IMR-90 (cell line): ENCODE results near the gene TRAP1. TPM values are rescaled to one million over a fixed set of nuclear protein-coding genes. Genes with fewer than 3 reads are reported as not detected.

Source experiments
- ATAC-seq: fragments of 200-7000 bp; cut with Tn5 transposase; 2 replicates; pipeline ENCODE4 v1.9.1; 2020; ENCODE audit warnings: low read depth, mild to moderate bottlenecking, moderate library complexity
- BruUV-seq: library from RNA; stranded (reverse); fragments of 400-500 nt; replicated peaks from 2 replicates; lab custom pipeline; 2021; lab: Mats Ljungman, UMichigan
- CTCF ChIA-PET: fragments of 300-600 bp; formaldehyde crosslinking; extraction: SDS; loops from one replicate; lab custom pipeline; 2021; ENCODE audit warnings: antibody characterized with exemption; lab: Yijun Ruan, JAX
- POLR2A ChIA-PET: fragments of 300-600 bp; sonication (Branson Sonifier 250); formaldehyde crosslinking; loops from one replicate; lab custom pipeline; 2022; ENCODE audit warnings: antibody characterized with exemption; ENCODE audit not compliant: unreplicated experiment; lab: Charles Lee
- DNase-seq: peaks from one replicate; pipeline ENCODE4 v3.0.0; 2013
- H2AFZ ChIP-seq: replicated peaks from 2 replicates; pipeline ENCODE3; 2013; ENCODE audit warnings: low read length, mild to moderate bottlenecking; ENCODE audit not compliant: poor library complexity
- H2AK5ac ChIP-seq: 2 replicates; pipeline ENCODE4 v1.6.1; 2013; ENCODE audit warnings: low read depth, low read length, inconsistent platforms
- H2AK9ac ChIP-seq: replicated peaks from 2 replicates; pipeline ENCODE3; 2013; ENCODE audit warnings: mild to moderate bottlenecking, low read depth, low read length, moderate library complexity; ENCODE audit not compliant: poor library complexity
- H2BK120ac ChIP-seq: 2 replicates; pipeline ENCODE4 v1.6.1; 2013; ENCODE audit warnings: low read depth, low read length, inconsistent platforms
- H2BK15ac ChIP-seq: 3 replicates; pipeline ENCODE4 v1.6.1; 2013; ENCODE audit warnings: low read depth, low read length, inconsistent platforms
- H2BK20ac ChIP-seq: 2 replicates; pipeline ENCODE4 v1.6.1; 2013; ENCODE audit warnings: low read depth, mild to moderate bottlenecking, inconsistent platforms, low read length, moderate library complexity
- H2BK5ac ChIP-seq: 2 replicates; pipeline ENCODE4 v1.6.1; 2013; ENCODE audit warnings: mild to moderate bottlenecking, low read depth, low read length, inconsistent platforms; ENCODE audit not compliant: poor library complexity, severe bottlenecking
- H3K14ac ChIP-seq: replicated peaks from 2 replicates; pipeline ENCODE4 v1.6.1; 2013; ENCODE audit warnings: low read depth, low read length, inconsistent platforms
- H3K18ac ChIP-seq: 2 replicates; pipeline ENCODE4 v1.6.1; 2013; ENCODE audit warnings: low read depth, low read length, control low read depth
- H3K23ac ChIP-seq: 2 replicates; pipeline ENCODE4 v1.6.1; 2013; ENCODE audit warnings: low read depth, low read length, inconsistent platforms
- H3K27ac ChIP-seq: 2 replicates; pipeline ENCODE4 v1.5.1; 2013; ENCODE audit warnings: mild to moderate bottlenecking, control low read depth, low read length; ENCODE audit not compliant: insufficient read depth
- H3K27me3 ChIP-seq: 2 replicates; pipeline ENCODE4 v1.6.1; 2013; ENCODE audit warnings: low read length; ENCODE audit not compliant: control insufficient read depth, insufficient read depth
- H3K36me3 ChIP-seq: 2 replicates; pipeline ENCODE4 v1.6.1; 2013; ENCODE audit warnings: low read length, mixed read lengths; ENCODE audit not compliant: control insufficient read depth, insufficient read depth
- H3K4ac ChIP-seq: 2 replicates; pipeline ENCODE4 v1.6.1; 2013; ENCODE audit warnings: low read depth, low read length, inconsistent platforms
- H3K4me1 ChIP-seq: 2 replicates; pipeline ENCODE4 v1.6.1; 2013; ENCODE audit warnings: low read length, mixed read lengths; ENCODE audit not compliant: control insufficient read depth, insufficient read depth
- H3K4me2 ChIP-seq: 2 replicates; pipeline ENCODE4 v1.6.1; 2013; ENCODE audit warnings: low read depth, mild to moderate bottlenecking, control low read depth, low read length, moderate library complexity
- H3K4me3 ChIP-seq: 2 replicates; pipeline ENCODE4 v1.5.1; 2013; ENCODE audit warnings: low read depth, mild to moderate bottlenecking, control low read depth, low read length, moderate library complexity; ENCODE audit not compliant: insufficient read depth
- H3K56ac ChIP-seq: 2 replicates; pipeline ENCODE4 v1.6.1; 2013; ENCODE audit warnings: low read length, inconsistent platforms; ENCODE audit not compliant: insufficient read depth; ENCODE audit errors: extremely low read depth
- H3K79me1 ChIP-seq, 2 experiments: 2 replicates each; pipeline ENCODE4 v1.6.1; 2013; ENCODE audit warnings: low read length in 2 of 2, inconsistent platforms in 1 of 2, low read depth in 1 of 2
- H3K9ac ChIP-seq: 2 replicates; pipeline ENCODE4 v1.6.1; 2013; ENCODE audit warnings: low read depth, low read length, control low read depth
- H3K9me1 ChIP-seq: 2 replicates; pipeline ENCODE4 v1.6.1; 2013; ENCODE audit warnings: low read length, inconsistent platforms; ENCODE audit not compliant: insufficient read depth
- H3K9me3 ChIP-seq: 2 replicates; pipeline ENCODE4 v1.6.1; 2013; ENCODE audit warnings: low read length; ENCODE audit not compliant: control insufficient read depth, insufficient read depth
- H4K20me1 ChIP-seq: 2 replicates; pipeline ENCODE4 v1.6.1; 2013; ENCODE audit warnings: low read length, inconsistent platforms; ENCODE audit not compliant: insufficient read depth
- H4K5ac ChIP-seq: 2 replicates; pipeline ENCODE4 v1.6.1; 2013; ENCODE audit warnings: mild to moderate bottlenecking, low read depth, low read length, control low read depth
- H4K8ac ChIP-seq, 2 experiments: 2 replicates each; pipeline ENCODE4 v1.6.1; 2013; ENCODE audit warnings: low read depth in 2 of 2, low read length in 2 of 2, control low read depth in 1 of 2, inconsistent platforms in 1 of 2
- H4K91ac ChIP-seq: 2 replicates; pipeline ENCODE4 v1.6.1; 2013; ENCODE audit warnings: low read depth, low read length, inconsistent platforms; ENCODE audit not compliant: insufficient read depth
- CHD1 ChIP-seq: IDR thresholded peaks from 2 replicates; pipeline ENCODE4 v1.6.1; 2012; ENCODE audit warnings: low read depth, low read length, improper control_type of control experiment
- ELK1 ChIP-seq: fragments of 150-350 bp; IDR thresholded peaks from 2 replicates; pipeline ENCODE4 v1.6.1; 2016; ENCODE audit warnings: low read depth, mild to moderate bottlenecking, low read length, moderate library complexity, borderline replicate concordance
- MAFK ChIP-seq: IDR thresholded peaks from 2 replicates; pipeline ENCODE4 v1.6.1; 2012; ENCODE audit warnings: low read depth, low read length, improper control_type of control experiment
- NFE2L2 ChIP-seq: fragments of 150-350 bp; IDR thresholded peaks from 2 replicates; pipeline ENCODE4 v1.6.1; 2016; ENCODE audit warnings: low read depth, mild to moderate bottlenecking, low read length
- RFX5 ChIP-seq: IDR thresholded peaks from 2 replicates; pipeline ENCODE4 v1.8.0; 2012; ENCODE audit warnings: low read depth, mild to moderate bottlenecking, low read length, moderate library complexity
- SMC3 ChIP-seq: fragments of 150-350 bp; IDR thresholded peaks from 2 replicates; pipeline ENCODE4 v1.6.1; 2016; ENCODE audit warnings: low read depth, mild to moderate bottlenecking, antibody characterized with exemption, low read length, moderate library complexity
- WGBS, 2 experiments: methylation state at CpG; one replicate each; pipeline versions ENCODE4 v1.1.5 to v1.1.7; 2013; ENCODE audit warnings: missing lambda C conversion rate in 2 of 2; ENCODE audit not compliant: insufficient read length in 1 of 2; ENCODE audit errors: extremely low coverage in 2 of 2; 5-methylcytosine and 5-hydroxymethylcytosine counted together
- dilution Hi-C: fragments of 300-500 bp; cut with HindIII; formaldehyde crosslinking; loops from one replicate; pipeline ENCODE4 v1.14.3; 2018; ENCODE audit warnings: low sequenced_read_pairs; ENCODE audit not compliant: unreplicated experiment
- in situ Hi-C: fragments of 300-500 bp; cut with MboI; formaldehyde crosslinking; loops from 3 replicates; pipeline ENCODE4 v1.14.3; 2019; ENCODE audit warnings: low sequenced_read_pairs, inconsistent platforms, mixed read lengths
- intact Hi-C: fragments of 100-400 bp; cut with micrococcal nuclease; formaldehyde crosslinking; loops from 2 replicates; pipeline ENCODE4 v1.10.0; 2022
- polyA plus RNA-seq, 3 experiments: library from polyadenylated mRNA; depleted of rRNA; stranded (reverse); fragments of >200 nt; gene quantifications; 2 replicates each; pipeline ENCODE4 v1.2.3, GENCODE V29; 2012; ENCODE audit warnings: low replicate concordance in 1 of 3
- total RNA-seq: library from RNA; depleted of rRNA; stranded (reverse); fragments of >200 nt; gene quantifications from 2 replicates; pipeline ENCODE4 v1.2.3, GENCODE V29; 2012
- TF ChIP-seq, protein P1 (sequence below): conservative IDR thresholded peaks from 2 replicates; pipeline ENCODE4 v1.5.1; 2012; ENCODE audit warnings: mild to moderate bottlenecking, low read depth, low read length, improper control_type of control experiment

The TRAP1 gene
- total and polyA plus RNA-seq, 2 of the 4 experiments (the other 2 are of a cell fraction) = 139 to 145 TPM

DNA sequence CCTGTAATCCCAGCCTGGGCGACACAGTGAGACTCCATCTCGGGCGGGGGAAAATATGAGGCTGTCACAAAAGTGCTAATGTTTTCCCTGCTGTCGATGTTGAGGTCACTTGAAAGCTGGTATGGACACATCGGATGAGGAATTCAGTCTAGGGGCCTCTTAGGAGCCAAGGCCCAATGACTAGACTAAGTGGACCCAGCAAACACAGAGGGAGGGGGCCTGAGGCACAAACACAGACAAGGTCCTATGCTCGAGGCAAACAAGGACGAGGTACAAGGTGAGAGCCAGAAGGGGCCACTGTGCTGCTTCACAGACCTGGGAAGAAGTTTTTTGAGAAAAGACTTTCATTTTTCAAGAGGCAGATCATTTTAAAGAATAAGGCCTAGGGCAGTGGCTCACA is 15.2 kb downstream of the TRAP1 start:
- H3K56ac ChIP-seq = no peak overlapping the region
- H3K4me2 ChIP-seq = no peak overlapping the region
- no peaks in the 10 kb centered on the region; the same call in 1 of the 2 replicates for H3K9me1 ChIP-seq
- H4K8ac ChIP-seq = no peak overlapping the region
- no peak overlapping the region for H2AFZ ChIP-seq
- DNase-seq (no peak), ATAC-seq (no peak)
- no peak for TF ChIP-seq NFE2L2
- TF ChIP-seq CHD1 = no peak
- TF ChIP-seq, protein P1, sequence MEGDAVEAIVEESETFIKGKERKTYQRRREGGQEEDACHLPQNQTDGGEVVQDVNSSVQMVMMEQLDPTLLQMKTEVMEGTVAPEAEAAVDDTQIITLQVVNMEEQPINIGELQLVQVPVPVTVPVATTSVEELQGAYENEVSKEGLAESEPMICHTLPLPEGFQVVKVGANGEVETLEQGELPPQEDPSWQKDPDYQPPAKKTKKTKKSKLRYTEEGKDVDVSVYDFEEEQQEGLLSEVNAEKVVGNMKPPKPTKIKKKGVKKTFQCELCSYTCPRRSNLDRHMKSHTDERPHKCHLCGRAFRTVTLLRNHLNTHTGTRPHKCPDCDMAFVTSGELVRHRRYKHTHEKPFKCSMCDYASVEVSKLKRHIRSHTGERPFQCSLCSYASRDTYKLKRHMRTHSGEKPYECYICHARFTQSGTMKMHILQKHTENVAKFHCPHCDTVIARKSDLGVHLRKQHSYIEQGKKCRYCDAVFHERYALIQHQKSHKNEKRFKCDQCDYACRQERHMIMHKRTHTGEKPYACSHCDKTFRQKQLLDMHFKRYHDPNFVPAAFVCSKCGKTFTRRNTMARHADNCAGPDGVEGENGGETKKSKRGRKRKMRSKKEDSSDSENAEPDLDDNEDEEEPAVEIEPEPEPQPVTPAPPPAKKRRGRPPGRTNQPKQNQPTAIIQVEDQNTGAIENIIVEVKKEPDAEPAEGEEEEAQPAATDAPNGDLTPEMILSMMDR = no peak
- TF ChIP-seq MAFK = no peak
- TF ChIP-seq RFX5 = no peak
- TF ChIP-seq SMC3 = no peak
- no peak for TF ChIP-seq ELK1
- no peak overlapping the region for H2BK20ac ChIP-seq
- no peak overlapping the region for H3K23ac ChIP-seq
- BruUV-seq = no TSS peak
- H2BK15ac ChIP-seq = no peak overlapping the region
- no peaks in the 10 kb centered on the region; the same call in 1 of the 2 replicates for H3K36me3 ChIP-seq
- H3K14ac ChIP-seq = no peak overlapping the region
- H4K5ac ChIP-seq = no peak overlapping the region
- H3K4ac ChIP-seq = no peak overlapping the region
- H3K18ac ChIP-seq = no peak overlapping the region
- ChIA-PET CTCF (no interaction called here), POLR2A (interaction anchor here (0.6 kb wide), 1 partner anchor 12 kb away, joined by 5 read pairs; no protein-coding TSS in a partner anchor)
- in situ Hi-C loops (no loop called here), intact Hi-C loops (no loop called here), dilution Hi-C loops (no loop called here)
- H4K91ac ChIP-seq = no peak overlapping the region
- H3K79me1 ChIP-seq = peaks cover 24 to 39% of the 10 kb centered on the region in 2 experiments
- H3K9ac ChIP-seq = no peak overlapping the region
- no peak overlapping the region for H2BK120ac ChIP-seq
- H3K4me1 ChIP-seq = no peaks in the 10 kb centered on the region
- 95% methylated on average over 5 of the region's 7 CpGs; no CpG with 5 or more reads in 1 of the 2 experiments for WGBS, 2 experiments
- H2AK9ac ChIP-seq = no peak overlapping the region
- H2BK5ac ChIP-seq = no peak overlapping the region
- H2AK5ac ChIP-seq = no peak overlapping the region
- H3K9me3 ChIP-seq = no peaks in the 10 kb centered on the region
- H3K27me3 ChIP-seq = no peaks in the 10 kb centered on the region
- H3K4me3 ChIP-seq = no peak overlapping the region
- H3K27ac ChIP-seq = no peak overlapping the region
- 0 out of 2 replicates have a peak, but pooled peaks cover 7% of the 10 kb centered on the region for H4K20me1 ChIP-seq
